Transverse colon (tissue), 4 donors: Measurements from ENCODE around the gene LMBR1L.

Experiments
- EP300 ChIP-seq: sonication (generic); formaldehyde crosslinking; IDR thresholded peaks from one replicate; pipeline ENCODE4 v1.6.1; 2017; ENCODE audit warnings: antibody characterized with exemption, low read depth
- POLR2AphosphoS5 ChIP-seq, 3 donors: sonication (generic); formaldehyde crosslinking; IDR thresholded peaks; one replicate each; pipeline ENCODE4 v1.6.1; 2016; ENCODE audit warnings: antibody characterized with exemption in 3 of 3
- TF ChIP-seq, protein P1 (sequence below), 5 experiments: fragments of 200-600 bp in 3 of 5; fragments of 450-650 bp in 2 of 5; sonication (generic) in 3 of 5; IDR thresholded peaks; 1 replicate in 2 of 5; 2 replicates in 3 of 5; pipeline ENCODE4 v1.5.1; 2016 to 2017; ENCODE audit warnings: antibody characterized with exemption in 5 of 5, inconsistent platforms in 3 of 5, mild to moderate bottlenecking in 2 of 5, moderate library complexity in 1 of 5

DNA sequence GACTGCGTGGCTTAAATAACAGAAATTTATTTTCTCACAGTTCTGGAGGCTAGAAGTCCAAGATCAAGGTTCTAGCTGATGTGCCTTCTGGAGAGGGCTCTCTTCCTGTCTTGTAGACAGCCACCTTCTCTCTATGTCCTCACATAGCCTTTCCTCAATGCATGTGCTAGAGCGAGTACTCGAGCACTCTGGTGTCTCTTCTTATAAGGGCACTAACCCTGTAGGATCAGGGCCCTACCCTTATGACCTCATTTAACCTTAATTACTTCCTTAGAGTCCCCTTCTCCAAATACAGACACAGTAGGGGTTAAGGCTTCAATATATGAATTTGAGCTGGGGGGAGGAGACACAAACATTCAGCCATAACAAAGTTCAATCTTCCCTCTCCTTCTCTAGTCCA lies 26.2 kb downstream of the LMBR1L start:
- TF ChIP-seq POLR2AphosphoS5 (IDR thresholded peaks at IDR 0.05), result no peak
- no peak for TF ChIP-seq EP300
- TF ChIP-seq, protein P1, sequence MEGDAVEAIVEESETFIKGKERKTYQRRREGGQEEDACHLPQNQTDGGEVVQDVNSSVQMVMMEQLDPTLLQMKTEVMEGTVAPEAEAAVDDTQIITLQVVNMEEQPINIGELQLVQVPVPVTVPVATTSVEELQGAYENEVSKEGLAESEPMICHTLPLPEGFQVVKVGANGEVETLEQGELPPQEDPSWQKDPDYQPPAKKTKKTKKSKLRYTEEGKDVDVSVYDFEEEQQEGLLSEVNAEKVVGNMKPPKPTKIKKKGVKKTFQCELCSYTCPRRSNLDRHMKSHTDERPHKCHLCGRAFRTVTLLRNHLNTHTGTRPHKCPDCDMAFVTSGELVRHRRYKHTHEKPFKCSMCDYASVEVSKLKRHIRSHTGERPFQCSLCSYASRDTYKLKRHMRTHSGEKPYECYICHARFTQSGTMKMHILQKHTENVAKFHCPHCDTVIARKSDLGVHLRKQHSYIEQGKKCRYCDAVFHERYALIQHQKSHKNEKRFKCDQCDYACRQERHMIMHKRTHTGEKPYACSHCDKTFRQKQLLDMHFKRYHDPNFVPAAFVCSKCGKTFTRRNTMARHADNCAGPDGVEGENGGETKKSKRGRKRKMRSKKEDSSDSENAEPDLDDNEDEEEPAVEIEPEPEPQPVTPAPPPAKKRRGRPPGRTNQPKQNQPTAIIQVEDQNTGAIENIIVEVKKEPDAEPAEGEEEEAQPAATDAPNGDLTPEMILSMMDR (IDR thresholded peaks at IDR 0.05), result no peak
